Gastrocnemius medialis (tissue), 4 donors: ENCODE results near the gene MGMT. TPM values are rescaled to one million over a fixed set of nuclear protein-coding genes. Genes with fewer than 3 reads are reported as not detected.

Experiments used
- ATAC-seq, 2 donors: fragments of 150-250 bp; one replicate each; pipeline ENCODE4 v1.9.1; 2016
- DNase-seq, 2 donors: peaks; one replicate each; pipeline ENCODE4 v3.0.0-alpha.2; 2019
- H3K27ac ChIP-seq, 4 donors: fragments of 200-600 bp; sonication (generic); 1 replicate in 1 of 4; 2 replicates in 3 of 4; pipeline ENCODE4 v1.5.1; 2016 to 2018; ENCODE audit warnings: mild to moderate bottlenecking in 2 of 4, moderate library complexity in 1 of 4
- H3K27me3 ChIP-seq, 3 donors: fragments of 200-600 bp; sonication (generic) in 2 of 3; 1 replicate in 1 of 3; 2 replicates in 2 of 3; pipeline versions ENCODE4 v1.5.1 to v1.6.0; 2016 to 2019; ENCODE audit warnings: mild to moderate bottlenecking in 1 of 3, moderate library complexity in 1 of 3
- H3K36me3 ChIP-seq, 2 donors: fragments of 200-600 bp; sonication (generic) in 1 of 2; one replicate each; pipeline ENCODE4 v1.5.1; 2017 to 2018
- H3K4me1 ChIP-seq, 2 donors: fragments of 200-600 bp; sonication (generic) in 1 of 2; one replicate each; pipeline ENCODE4 v1.5.1; 2016 to 2017; ENCODE audit warnings: mild to moderate bottlenecking in 2 of 2
- H3K4me3 ChIP-seq, 4 donors: fragments of 200-600 bp; sonication (generic) in 3 of 4; 1 replicate in 1 of 4; 2 replicates in 3 of 4; pipeline ENCODE4 v1.5.1; 2016 to 2019; ENCODE audit warnings: mild to moderate bottlenecking in 2 of 4
- H3K9me3 ChIP-seq, 3 donors: fragments of 200-600 bp; sonication (generic) in 2 of 3; 1 replicate in 1 of 3; 2 replicates in 2 of 3; pipeline ENCODE4 v1.5.1; 2016 to 2019
- CTCF ChIP-seq, 5 experiments: fragments of 450-650 bp in 3 of 5; fragments of 200-600 bp in 2 of 5; sonication (generic) in 2 of 5; IDR thresholded peaks in 4 of 5; conservative IDR thresholded peaks in 1 of 5; 1 replicate in 4 of 5; 2 replicates in 1 of 5; pipeline ENCODE4 v1.5.1; 2016 to 2019; ENCODE audit warnings: antibody characterized with exemption in 5 of 5, mild to moderate bottlenecking in 3 of 5, moderate library complexity in 3 of 5
- POLR2A ChIP-seq, 2 donors: fragments of 450-650 bp; IDR thresholded peaks; one replicate each; pipeline ENCODE4 v1.6.1; 2017; ENCODE audit warnings: antibody characterized with exemption in 2 of 2, mild to moderate bottlenecking in 2 of 2, moderate library complexity in 2 of 2
- in situ Hi-C, 4 donors: fragments of 200-750 bp; cut with MboI; loops; one replicate each; pipeline versions ENCODE4 v1.15.0 to v1.8.0; 2017; ENCODE audit warnings: low sequenced_read_pairs in 4 of 4
- intact Hi-C: fragments of 100-400 bp; cut with DNase I; formaldehyde crosslinking; loops from one replicate; pipeline ENCODE4 v1.15.1; 2023; ENCODE audit warnings: low total_unique reads
- total RNA-seq, 4 donors: library from RNA; depleted of rRNA; stranded (reverse); fragments of >200 nt; gene quantifications; one replicate each; pipeline versions ENCODE4 v1.1.0 to v1.2.3, GENCODE V29; 2016

Gene MGMT
- total RNA-seq, 4 donors from 2014 or later = 8.9 to 20.7 (median 17.1) TPM

DNA sequence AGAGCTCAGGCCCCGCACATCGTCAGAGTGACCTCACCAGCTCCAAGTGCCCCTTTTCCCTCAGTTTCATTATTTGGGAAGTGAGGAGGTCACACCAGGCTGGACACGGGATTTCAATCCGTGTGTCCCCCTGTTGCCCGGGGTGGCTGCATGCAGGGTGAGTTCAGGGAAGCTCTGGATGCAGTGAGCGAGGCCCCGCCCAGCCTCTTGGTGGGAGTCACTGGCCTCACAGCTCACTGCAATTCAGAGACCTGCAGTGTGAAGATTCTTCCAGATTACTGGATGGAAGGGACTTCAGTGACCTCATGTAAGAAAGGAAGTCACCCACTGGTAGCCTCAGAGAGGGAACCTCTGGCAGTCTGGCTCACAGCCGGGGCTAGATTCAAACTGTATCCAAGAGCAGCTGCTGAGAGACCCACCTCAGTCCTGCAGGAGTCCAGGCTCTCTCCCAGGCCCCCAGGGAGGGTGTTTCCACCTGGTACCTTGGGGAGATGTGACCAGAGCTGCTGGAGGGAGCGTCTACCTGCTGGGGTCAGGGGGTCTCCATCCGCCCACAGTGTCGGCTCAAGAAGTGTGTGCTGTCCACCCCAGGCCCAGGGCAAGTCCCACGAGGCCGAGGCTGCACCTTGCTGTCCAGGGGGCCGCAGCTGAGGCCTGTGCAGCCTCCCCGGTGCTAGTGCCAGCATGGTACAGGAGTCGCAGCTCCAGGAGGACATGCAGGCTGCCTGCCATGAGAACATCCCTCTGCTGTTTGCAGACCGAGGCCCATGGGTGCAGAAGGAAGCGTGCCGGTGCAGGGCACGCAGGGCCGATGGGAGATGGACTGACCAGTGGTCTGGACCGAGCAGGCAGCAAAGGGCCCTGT is 54.4 kb downstream of the MGMT start:
- no peak overlapping the region for H3K4me3 ChIP-seq
- no peak overlapping the region for H3K27ac ChIP-seq
- H3K4me1 ChIP-seq = peaks cover 0 to 6% of the 10 kb centered on the region in 2 donors
- DNase-seq = no peak
- H3K36me3 ChIP-seq = no peaks in the 10 kb centered on the region
- no peaks in the 10 kb centered on the region for H3K9me3 ChIP-seq
- in situ Hi-C loops = no loop called here
- H3K27me3 ChIP-seq = no peaks in the 10 kb centered on the region
- intact Hi-C loops = no loop called here
- no peak for ATAC-seq
- no peak for TF ChIP-seq POLR2A (IDR thresholded peaks at IDR 0.05)
- no peak for TF ChIP-seq CTCF (IDR thresholded peaks at IDR 0.05 in 4 of 5, conservative IDR thresholded peaks at IDR 0.05 in 1 of 5)

DNA sequence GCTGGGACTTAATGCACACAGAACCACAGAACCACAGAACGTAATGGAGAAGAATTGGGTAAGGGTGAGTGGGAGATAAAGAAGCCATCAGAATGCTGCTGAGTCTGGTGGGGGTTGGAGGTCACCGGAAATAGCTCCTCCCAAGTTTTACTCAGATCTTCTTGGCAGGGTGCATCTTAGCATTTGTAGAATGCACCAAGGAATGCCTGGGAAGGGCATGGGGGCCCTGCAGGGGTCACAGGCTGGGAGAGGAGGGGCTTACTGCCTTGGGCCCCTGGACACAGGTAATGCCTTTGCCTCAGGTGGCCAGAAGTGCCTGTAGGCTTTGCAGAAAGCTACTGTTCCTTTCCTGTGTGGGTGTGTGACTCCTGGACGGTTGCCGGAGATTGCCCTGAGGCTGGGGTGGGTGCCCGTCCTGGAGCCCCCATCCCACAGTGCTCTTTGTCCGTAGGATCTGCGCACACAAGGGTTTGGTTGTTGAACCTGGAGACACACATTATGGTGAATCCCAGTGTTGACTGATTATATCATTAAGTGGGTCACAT is 55.1 kb downstream of the MGMT start:
- ATAC-seq = no peak

DNA sequence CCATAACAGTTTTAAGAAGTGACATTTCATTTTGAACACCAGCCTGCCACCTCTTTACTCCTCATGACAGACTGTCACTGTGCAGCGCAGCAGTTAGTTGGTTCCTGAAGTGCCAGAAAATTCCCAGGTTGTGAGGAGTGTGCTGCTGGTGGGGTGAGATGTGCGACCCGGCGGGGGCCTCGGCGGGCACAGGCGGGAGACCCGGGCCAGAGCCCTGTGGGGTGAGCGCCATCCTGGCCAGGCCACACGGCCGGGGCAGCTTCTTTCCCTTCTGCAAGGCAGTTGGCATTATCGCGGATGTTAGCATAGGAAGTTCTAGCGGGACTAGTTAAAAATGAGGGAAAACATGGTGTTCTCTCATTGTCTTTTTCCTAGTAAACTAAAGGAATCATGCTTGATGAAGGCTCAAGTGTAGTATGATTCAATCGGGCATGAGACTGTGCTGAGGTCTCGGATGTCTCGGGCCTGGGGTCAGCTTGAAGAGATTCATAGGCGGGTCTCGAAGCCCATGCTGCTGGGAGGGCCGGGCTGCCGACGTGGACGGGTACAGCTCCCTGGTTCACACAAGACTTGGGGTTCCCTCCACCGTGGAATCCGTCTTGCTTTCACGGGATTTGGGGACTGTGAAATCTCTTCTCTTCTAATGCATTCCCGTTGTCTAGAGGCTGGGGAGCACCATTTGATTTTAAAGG is 56.1 kb downstream of the MGMT start:
- no peak for DNase-seq

More for the DNA sequence above, 55.1 kb downstream of the MGMT start:
- H3K27me3 ChIP-seq = no peaks in the 10 kb centered on the region
- in situ Hi-C loops (no loop called here), intact Hi-C loops (no loop called here)
- H3K27ac ChIP-seq = no peak overlapping the region
- H3K4me3 ChIP-seq = no peak overlapping the region
- no peaks in the 10 kb centered on the region for H3K36me3 ChIP-seq
- no peaks in the 10 kb centered on the region for H3K9me3 ChIP-seq
- TF ChIP-seq POLR2A (IDR thresholded peaks at IDR 0.05) (no peak), CTCF (IDR thresholded peaks at IDR 0.05 in 4 of 5, conservative IDR thresholded peaks at IDR 0.05 in 1 of 5) (no peak)
- DNase-seq = no peak
- H3K4me1 ChIP-seq = peaks cover 0 to 6% of the 10 kb centered on the region in 2 donors

DNA sequence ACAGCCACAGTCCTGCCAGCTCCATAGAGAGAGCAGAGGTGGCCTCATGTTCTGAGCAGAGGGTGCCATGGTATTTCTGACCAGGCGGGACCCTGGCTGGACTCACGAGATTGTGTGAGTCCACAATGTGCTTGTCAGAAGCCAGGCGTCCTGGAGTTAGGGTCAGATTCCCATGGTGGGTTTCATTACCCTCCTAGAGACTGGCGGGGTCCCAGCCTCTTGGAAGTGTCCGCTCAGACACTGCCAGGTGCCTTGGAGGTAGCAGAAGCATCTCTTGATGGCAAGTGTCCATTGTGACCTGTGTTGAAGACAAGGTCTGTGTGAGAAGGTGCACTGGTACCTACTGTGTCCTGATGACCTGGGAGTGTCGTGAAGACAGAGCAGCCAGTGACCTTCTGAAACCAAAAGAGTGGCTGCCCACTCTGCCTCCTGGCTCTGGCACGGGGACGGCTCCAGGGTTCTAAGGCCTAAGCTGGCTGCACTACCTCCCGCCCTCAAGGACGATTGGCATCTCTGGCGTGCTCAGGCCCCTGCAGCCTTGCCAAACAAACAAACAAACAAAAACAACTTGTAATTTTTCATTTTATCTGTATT is 56.8 kb downstream of the MGMT start:
- DNase-seq = no peak
- no peak overlapping the region for H3K27ac ChIP-seq
- intact Hi-C loops = no loop called here
- ATAC-seq = no peak
- no peaks in the 10 kb centered on the region for H3K27me3 ChIP-seq
- TF ChIP-seq POLR2A (IDR thresholded peaks at IDR 0.05) (no peak), CTCF (IDR thresholded peaks at IDR 0.05 in 4 of 5, conservative IDR thresholded peaks at IDR 0.05 in 1 of 5) (no peak)
- in situ Hi-C loops = no loop called here
- H3K9me3 ChIP-seq = no peaks in the 10 kb centered on the region
- H3K4me3 ChIP-seq = no peak overlapping the region
- H3K36me3 ChIP-seq = no peaks in the 10 kb centered on the region
- H3K4me1 ChIP-seq = peaks cover 0 to 6% of the 10 kb centered on the region in 2 donors

More for the DNA sequence above, 56.1 kb downstream of the MGMT start:
- no peak overlapping the region for H3K4me3 ChIP-seq
- ATAC-seq = no peak
- H3K27me3 ChIP-seq = no peaks in the 10 kb centered on the region
- peaks cover 0 to 6% of the 10 kb centered on the region in 2 donors for H3K4me1 ChIP-seq
- no peaks in the 10 kb centered on the region for H3K9me3 ChIP-seq
- intact Hi-C loops (no loop called here), in situ Hi-C loops (no loop called here)
- H3K27ac ChIP-seq = no peak overlapping the region
- no peak for TF ChIP-seq POLR2A (IDR thresholded peaks at IDR 0.05)
- TF ChIP-seq CTCF (IDR thresholded peaks at IDR 0.05 in 4 of 5, conservative IDR thresholded peaks at IDR 0.05 in 1 of 5) = no peak
- H3K36me3 ChIP-seq = no peaks in the 10 kb centered on the region
